Forelimb muscle (tissue), 1 donor: ENCODE data around the gene MICAL1. TPM values are rescaled to one million over a fixed set of nuclear protein-coding genes. Genes with fewer than 3 reads are reported as not detected.

Experiments used
- DNase-seq: peaks from one replicate; pipeline ENCODE4 v3.0.0-alpha.2; 2013; ENCODE audit warnings: low read depth
- polyA plus RNA-seq: library from polyadenylated mRNA; unstranded; fragments of 120-200 nt; gene quantifications from one replicate; pipeline ENCODE4 v1.2.1, GENCODE V29; 2013; ENCODE audit not compliant: insufficient read length

Gene MICAL1
- polyA plus RNA-seq: 56.6 TPM

- no peak for DNase-seq
Observed at GRCh38 chr6:109455437-109456110, at the start of gene MICAL1. Gene MICAL1 (minus strand): TSS chr6:109455772. CDS start chr6:109454196, 1,576 bp downstream.

GRCh38 chr6:109503327-109504224 lies 48.0 kb upstream of the MICAL1 start:
- DNase-seq: no peak

- no peak for DNase-seq
Observed at GRCh38 chr6:109498936-109499335, 43.4 kb upstream of the MICAL1 start.

GRCh38 chr6:109498052-109498451 lies 42.5 kb upstream of the MICAL1 start:
- no peak for DNase-seq

GRCh38 chr6:109496036-109496772 lies 40.6 kb upstream of the MICAL1 start:
- no peak for DNase-seq

- DNase-seq: no peak
Observed at GRCh38 chr6:109493865-109494264, 38.3 kb upstream of the MICAL1 start.

GRCh38 chr6:109491207-109491938 lies 35.8 kb upstream of the MICAL1 start:
- DNase-seq: no peak

GRCh38 chr6:109490713-109491112 lies 35.1 kb upstream of the MICAL1 start:
- no peak for DNase-seq

GRCh38 chr6:109488001-109488400 lies 32.4 kb upstream of the MICAL1 start:
- no peak for DNase-seq

- no peak for DNase-seq
Observed at GRCh38 chr6:109486068-109486467, 30.5 kb upstream of the MICAL1 start.

- DNase-seq: no peak
Observed at GRCh38 chr6:109485266-109485935, 29.8 kb upstream of the MICAL1 start.

GRCh38 chr6:109484122-109484521 lies 28.6 kb upstream of the MICAL1 start:
- no peak for DNase-seq

GRCh38 chr6:109483735-109484057 lies 28.1 kb upstream of the MICAL1 start:
- no peak for DNase-seq

- DNase-seq: peak; percentile 59
Observed at GRCh38 chr6:109482905-109483734, 27.5 kb upstream of the MICAL1 start, which contains the start of gene ZBTB24. Gene ZBTB24 (minus strand): TSS chr6:109483219. CDS start chr6:109482026, 1,193 bp downstream.

- no peak for DNase-seq
Observed at GRCh38 chr6:109480993-109481480, 25.5 kb upstream of the MICAL1 start.

- no peak for DNase-seq
Observed at GRCh38 chr6:109478841-109479624, 23.5 kb upstream of the MICAL1 start.

GRCh38 chr6:109478222-109478805 lies 22.7 kb upstream of the MICAL1 start:
- no peak for DNase-seq

GRCh38 chr6:109477725-109478124 lies 22.2 kb upstream of the MICAL1 start:
- no peak for DNase-seq

GRCh38 chr6:109477184-109477583 lies 21.6 kb upstream of the MICAL1 start:
- DNase-seq: no peak
